Omental fat pad (tissue), 4 donors: ENCODE results near the gene TRPC3. TPM values are rescaled to one million over a fixed set of nuclear protein-coding genes. Genes with fewer than 3 reads are reported as not detected.
A peak's percentile ranks its signal among the peaks of the same experiment; 100 is the strongest.

ENCODE experiments used
- ATAC-seq: fragments of 150-250 bp; one replicate; pipeline ENCODE4 v1.9.1; 2016; ENCODE audit warnings: mild to moderate bottlenecking, moderate library complexity; ENCODE audit not compliant: low FRiP score
- DNase-seq: peaks from one replicate; pipeline ENCODE4 v3.0.0-alpha.2; 2019; ENCODE audit warnings: low spot score
- total RNA-seq, 4 donors: library from RNA; depleted of rRNA; stranded (reverse); fragments of >200 nt; gene quantifications; one replicate each; pipeline ENCODE4 v1.1.0, GENCODE V29; 2016
- TF ChIP-seq, protein P1 (sequence below), 3 donors: fragments of 450-650 bp; IDR thresholded peaks; one replicate each; pipeline ENCODE4 v1.5.1; 2016 to 2017; ENCODE audit warnings: antibody characterized with exemption in 3 of 3, mild to moderate bottlenecking in 3 of 3, moderate library complexity in 2 of 3

Gene TRPC3
- total RNA-seq, result 1 to 10 TPM in 3 of 4 donors, under 1 TPM in 1; 0.65 to 2.7 (median 1.3) TPM

DNA sequence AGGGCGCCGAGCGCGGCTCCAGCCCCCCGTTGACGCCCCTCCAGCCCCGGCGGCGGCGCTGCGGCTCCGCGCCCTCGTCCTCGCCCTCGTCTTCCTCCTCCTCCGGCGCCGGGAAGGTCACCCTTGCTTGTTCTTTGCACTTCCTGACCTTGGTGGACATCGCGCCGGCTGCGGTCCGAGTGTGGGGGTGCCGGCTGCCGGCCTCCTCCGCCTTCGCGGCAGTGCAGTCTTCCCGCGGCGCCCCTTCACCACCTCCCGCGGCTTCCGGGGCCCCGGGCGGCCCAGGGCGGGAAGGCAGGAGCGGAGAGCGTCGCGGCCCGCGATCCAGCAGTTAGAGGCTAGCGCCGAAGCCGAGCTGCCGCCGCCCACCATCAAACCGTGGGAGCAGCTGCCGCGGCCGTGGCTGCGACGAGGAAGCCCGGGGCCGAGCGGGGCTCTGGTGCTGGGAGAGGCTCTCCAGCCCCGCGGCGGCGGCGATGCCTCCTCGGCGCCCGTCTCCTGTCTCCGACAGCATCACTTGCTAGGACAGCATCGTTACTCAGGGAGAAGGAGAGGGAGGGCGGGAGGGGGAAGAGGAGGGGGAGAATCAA, at the start of gene TRPC3:
Gene TRPC3 (minus strand): TSS at position 540 of the 590 bp plus-strand sequence. CDS start 380 bp downstream, at position 160.
- DNase-seq (no peak), ATAC-seq (peak; percentile 40)
- TF ChIP-seq, protein P1, sequence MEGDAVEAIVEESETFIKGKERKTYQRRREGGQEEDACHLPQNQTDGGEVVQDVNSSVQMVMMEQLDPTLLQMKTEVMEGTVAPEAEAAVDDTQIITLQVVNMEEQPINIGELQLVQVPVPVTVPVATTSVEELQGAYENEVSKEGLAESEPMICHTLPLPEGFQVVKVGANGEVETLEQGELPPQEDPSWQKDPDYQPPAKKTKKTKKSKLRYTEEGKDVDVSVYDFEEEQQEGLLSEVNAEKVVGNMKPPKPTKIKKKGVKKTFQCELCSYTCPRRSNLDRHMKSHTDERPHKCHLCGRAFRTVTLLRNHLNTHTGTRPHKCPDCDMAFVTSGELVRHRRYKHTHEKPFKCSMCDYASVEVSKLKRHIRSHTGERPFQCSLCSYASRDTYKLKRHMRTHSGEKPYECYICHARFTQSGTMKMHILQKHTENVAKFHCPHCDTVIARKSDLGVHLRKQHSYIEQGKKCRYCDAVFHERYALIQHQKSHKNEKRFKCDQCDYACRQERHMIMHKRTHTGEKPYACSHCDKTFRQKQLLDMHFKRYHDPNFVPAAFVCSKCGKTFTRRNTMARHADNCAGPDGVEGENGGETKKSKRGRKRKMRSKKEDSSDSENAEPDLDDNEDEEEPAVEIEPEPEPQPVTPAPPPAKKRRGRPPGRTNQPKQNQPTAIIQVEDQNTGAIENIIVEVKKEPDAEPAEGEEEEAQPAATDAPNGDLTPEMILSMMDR (IDR thresholded peaks at IDR 0.05), result no peak

DNA sequence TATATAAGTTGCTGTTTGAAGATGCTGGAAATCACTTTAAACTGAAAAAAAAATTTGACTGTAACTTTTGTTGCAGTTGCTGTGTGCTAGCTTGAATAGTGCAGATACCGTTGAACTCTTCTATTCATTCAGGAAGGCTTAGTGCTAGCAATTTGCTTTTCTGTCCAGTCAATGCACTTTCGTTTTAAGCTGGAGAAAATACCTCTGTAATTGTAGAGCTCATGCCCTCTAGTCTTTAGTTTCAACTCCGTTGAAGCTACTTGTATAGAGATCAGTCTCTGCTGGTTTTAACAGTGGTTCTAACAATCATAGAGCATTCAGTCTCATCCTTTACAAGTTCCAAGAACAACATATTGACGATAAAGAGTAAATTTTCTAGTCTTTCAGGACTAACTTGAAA, 49.0 kb upstream of the TRPC3 start:
- TF ChIP-seq, protein P1 (IDR thresholded peaks at IDR 0.05), result no peak

DNA sequence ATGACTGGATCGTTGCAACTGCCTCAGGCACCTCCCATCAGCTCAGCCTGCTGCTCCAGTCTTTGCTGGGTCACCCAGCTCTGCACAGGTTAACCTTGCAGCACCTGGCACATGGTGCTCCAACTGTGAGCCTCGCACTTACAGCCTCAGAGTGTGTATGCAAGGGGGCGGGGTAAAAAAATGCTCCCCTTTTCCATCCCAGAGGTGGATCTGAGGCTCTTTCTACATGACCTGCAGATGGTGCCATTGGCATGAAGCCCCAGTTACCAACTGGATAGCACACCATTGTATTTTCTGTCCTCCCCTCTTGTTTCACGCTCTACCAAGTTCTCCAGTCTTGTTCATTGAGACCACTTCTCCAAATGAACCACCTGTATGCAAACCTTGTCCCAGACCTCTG, 46.2 kb upstream of the TRPC3 start:
- DNase-seq (no peak), ATAC-seq (no peak)
- TF ChIP-seq, protein P1 (IDR thresholded peaks at IDR 0.05), result no peak

More for the DNA sequence above, 49.0 kb upstream of the TRPC3 start:
- DNase-seq (no peak), ATAC-seq (no peak)

DNA sequence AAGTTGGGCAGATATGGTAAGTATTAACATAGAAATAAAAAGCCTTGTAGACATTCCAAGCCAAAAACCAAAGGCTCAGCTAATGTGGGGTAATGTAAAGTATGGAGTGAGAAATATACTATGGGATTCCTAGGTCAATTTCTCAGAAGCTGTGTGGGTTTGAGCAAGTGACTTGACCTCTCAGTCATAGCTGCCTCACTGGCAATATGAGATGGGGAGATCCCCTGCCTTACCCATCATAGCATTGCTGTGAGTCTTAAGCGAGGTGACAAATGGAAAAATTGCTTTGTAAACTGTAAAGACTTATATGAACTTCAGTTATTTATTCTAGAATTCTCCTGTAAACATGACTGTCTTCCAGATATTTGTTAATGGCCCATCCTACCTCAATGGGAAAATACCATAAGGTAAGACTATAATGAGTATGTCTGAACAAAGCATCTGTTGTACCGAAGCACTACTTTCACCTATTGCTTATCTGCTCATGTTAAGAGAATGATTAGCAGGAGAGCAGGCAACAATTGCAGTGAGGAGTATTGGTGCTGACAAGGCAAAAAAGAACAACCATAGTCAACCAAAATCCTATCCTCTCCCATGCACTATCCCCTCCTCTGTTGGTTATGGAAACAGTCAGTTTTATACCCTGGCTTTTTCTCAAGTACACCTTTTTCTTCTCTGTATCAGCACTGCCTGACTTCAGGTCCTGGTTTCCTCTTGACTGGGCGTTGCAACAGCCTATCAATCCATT, 44.1 kb upstream of the TRPC3 start:
- TF ChIP-seq, protein P1 (IDR thresholded peaks at IDR 0.05), result no peak
- DNase-seq, result no peak
- no peak for ATAC-seq

DNA sequence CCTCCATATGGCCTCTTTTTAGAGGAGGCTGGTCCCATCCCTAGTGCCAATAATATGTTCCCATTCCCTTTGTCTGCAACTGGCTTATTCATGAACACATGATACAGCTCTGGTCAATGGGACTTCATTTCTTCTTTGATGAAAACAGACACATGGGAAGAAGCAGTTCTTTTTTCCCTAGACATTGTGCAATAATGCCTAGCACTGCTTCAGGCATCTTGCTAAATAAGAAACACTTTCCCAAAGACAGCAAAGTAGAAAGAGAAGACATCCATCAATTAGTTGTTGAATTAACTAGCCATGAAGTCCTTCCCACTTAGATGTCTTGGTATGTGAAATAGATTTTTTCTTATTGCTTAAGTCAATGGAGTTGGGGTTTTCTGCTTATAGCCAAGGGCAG, 40.1 kb upstream of the TRPC3 start:
- no peak for ATAC-seq
- no peak for DNase-seq

DNA sequence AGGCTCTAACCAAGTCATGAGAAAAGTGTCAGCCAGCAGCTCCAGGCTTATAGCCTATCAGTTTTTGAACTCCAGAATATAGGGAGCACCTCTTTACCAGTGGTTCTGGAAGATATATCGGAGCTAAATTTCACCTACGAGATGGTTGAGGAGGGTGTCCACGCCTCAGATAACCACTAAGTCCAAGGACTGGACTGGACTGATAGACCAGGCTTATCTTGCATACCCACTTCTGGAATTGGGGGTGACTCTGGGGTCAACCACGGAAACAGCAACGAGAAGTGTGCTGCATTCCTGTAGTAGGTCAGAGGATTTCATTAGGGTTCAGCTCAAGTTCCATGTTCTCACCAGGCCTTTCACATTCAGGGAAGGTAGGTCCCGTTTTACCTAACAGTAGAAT, 38.6 kb upstream of the TRPC3 start:
- ATAC-seq (no peak), DNase-seq (no peak)
- TF ChIP-seq, protein P1 (IDR thresholded peaks at IDR 0.05), result no peak

More for the DNA sequence above, 40.1 kb upstream of the TRPC3 start:
- TF ChIP-seq, protein P1 (IDR thresholded peaks at IDR 0.05), result no peak

DNA sequence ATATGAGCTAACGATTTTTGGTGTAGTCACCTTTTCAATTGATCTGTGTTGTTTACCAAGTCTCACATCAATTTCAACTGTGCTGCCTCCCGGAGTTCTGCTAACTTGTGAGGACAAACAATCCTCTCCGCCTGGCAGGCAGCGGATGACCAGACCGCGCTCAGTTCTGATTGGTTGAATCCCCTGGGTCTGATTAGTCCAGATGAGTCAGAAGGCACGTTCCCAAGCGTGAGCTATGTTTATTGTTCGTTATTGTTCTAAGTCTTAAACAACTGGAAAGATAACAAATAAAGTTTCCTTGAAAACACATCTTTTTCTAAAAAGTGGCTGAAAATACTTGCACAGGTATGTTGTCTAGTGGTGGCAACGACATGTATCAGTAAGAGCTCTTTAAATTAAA, 37.9 kb upstream of the TRPC3 start:
- TF ChIP-seq, protein P1 (IDR thresholded peaks at IDR 0.05), result no peak
- ATAC-seq (no peak), DNase-seq (no peak)
